Measurements from ENCODE around the gene HERC4. TPM values are rescaled to one million over a fixed set of nuclear protein-coding genes. Genes with fewer than 3 reads are reported as not detected.

The HERC4 gene
- total RNA-seq, 3 donors from 2014 or later = 43.2 to 81.4 (median 66.2) TPM

DNA sequence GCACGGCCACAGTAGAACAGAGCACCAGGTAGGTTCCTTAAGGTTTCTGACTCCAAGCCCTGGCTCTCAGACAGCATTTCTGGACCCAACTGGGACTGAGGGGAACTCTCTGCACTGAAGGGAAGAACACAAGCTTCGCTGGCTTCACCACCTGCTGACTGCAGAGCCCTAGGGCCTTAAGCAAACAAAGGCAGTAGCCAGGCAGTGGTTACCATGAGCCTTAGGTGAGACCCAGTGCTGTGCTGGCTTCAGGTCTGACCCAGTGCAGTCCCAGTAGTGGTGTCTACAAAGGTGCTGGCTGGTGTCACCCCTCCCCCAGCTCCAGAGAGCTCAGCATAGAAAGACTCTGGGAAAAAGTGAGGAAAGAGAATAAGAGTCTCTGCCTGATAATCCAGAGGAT is 131.2 kb downstream of the HERC4 start:
- Histone ChIP-seq H3K4me1 (no peaks in the 10 kb centered on the region), H3K27ac (no peak overlapping the region), H3K4me3 (no peak overlapping the region), H3K9me3 (no peaks in the 10 kb centered on the region), H3K27me3 (no peaks in the 10 kb centered on the region), H3K36me3 (peaks cover 8% of the 10 kb centered on the region)
- no peak for DNase-seq (ENCODE audit: low spot score in 2 of 2)
- TF ChIP-seq POLR2AphosphoS5 (IDR thresholded peaks at IDR 0.05) = no peak
- TF ChIP-seq, protein P1, sequence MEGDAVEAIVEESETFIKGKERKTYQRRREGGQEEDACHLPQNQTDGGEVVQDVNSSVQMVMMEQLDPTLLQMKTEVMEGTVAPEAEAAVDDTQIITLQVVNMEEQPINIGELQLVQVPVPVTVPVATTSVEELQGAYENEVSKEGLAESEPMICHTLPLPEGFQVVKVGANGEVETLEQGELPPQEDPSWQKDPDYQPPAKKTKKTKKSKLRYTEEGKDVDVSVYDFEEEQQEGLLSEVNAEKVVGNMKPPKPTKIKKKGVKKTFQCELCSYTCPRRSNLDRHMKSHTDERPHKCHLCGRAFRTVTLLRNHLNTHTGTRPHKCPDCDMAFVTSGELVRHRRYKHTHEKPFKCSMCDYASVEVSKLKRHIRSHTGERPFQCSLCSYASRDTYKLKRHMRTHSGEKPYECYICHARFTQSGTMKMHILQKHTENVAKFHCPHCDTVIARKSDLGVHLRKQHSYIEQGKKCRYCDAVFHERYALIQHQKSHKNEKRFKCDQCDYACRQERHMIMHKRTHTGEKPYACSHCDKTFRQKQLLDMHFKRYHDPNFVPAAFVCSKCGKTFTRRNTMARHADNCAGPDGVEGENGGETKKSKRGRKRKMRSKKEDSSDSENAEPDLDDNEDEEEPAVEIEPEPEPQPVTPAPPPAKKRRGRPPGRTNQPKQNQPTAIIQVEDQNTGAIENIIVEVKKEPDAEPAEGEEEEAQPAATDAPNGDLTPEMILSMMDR (IDR thresholded peaks at IDR 0.05) = no peak
- TF ChIP-seq POLR2A (IDR thresholded peaks at IDR 0.05) = no peak
- intact Hi-C loops (cut with DNase I; ENCODE audit: low total_unique reads) = no loop called here

DNA sequence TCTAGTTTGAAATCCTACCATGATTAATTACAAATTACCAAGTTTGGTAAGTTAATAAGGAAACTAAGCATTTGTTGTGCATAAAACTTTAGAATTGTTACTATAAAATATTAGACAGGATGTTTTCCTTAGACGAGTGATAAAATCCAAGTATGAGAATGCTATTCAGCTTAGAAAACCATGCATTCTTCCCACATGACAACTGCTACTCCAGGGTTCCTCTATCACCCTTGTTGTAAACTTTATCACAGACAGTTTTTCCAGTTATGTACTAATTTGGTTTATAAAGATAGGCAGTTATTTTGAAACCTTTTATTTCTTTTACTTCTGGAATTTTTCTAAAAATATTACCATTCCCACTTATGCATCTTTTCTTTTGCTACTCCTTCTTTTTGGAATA is 138.7 kb downstream of the HERC4 start:
- Histone ChIP-seq H3K27me3 (no peaks in the 10 kb centered on the region), H3K36me3 (no peaks in the 10 kb centered on the region), H3K4me3 (no peak overlapping the region), H3K4me1 (no peaks in the 10 kb centered on the region), H3K9me3 (no peaks in the 10 kb centered on the region), H3K27ac (no peak overlapping the region)
- no peak for DNase-seq (ENCODE audit: low spot score in 2 of 2)
- TF ChIP-seq POLR2A (IDR thresholded peaks at IDR 0.05) (no peak), POLR2AphosphoS5 (IDR thresholded peaks at IDR 0.05) (no peak)
- TF ChIP-seq, protein P1 (IDR thresholded peaks at IDR 0.05) = no peak
- intact Hi-C loops (cut with DNase I; ENCODE audit: low total_unique reads) = no loop called here

DNA sequence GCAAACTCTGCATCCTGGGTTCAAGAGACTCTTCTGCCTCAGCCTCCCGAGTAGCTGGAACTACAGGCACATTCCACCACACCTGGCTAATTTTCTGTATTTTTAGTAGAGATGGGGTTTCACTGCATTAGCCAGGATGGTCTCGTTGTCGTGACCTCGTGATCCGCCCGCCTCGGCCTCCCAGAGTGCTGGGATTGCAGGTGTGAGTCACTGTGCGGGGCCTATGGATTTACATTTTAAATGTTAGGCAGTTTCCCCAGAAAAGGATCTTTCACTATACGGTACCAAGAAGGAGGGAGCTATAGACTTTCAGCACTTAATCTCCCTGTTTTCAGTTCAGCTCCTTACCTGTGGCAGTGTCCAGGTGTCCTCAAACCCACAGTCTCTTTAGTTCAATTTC is 139.9 kb downstream of the HERC4 start:
- no peak for DNase-seq (ENCODE audit: low spot score in 2 of 2)
- Histone ChIP-seq H3K9me3 (no peaks in the 10 kb centered on the region), H3K4me3 (no peak overlapping the region), H3K4me1 (no peaks in the 10 kb centered on the region), H3K27me3 (no peaks in the 10 kb centered on the region), H3K36me3 (no peaks in the 10 kb centered on the region), H3K27ac (no peak overlapping the region)
- TF ChIP-seq POLR2AphosphoS5 (IDR thresholded peaks at IDR 0.05) = no peak
- intact Hi-C loops (cut with DNase I; ENCODE audit: low total_unique reads) = no loop called here

DNA sequence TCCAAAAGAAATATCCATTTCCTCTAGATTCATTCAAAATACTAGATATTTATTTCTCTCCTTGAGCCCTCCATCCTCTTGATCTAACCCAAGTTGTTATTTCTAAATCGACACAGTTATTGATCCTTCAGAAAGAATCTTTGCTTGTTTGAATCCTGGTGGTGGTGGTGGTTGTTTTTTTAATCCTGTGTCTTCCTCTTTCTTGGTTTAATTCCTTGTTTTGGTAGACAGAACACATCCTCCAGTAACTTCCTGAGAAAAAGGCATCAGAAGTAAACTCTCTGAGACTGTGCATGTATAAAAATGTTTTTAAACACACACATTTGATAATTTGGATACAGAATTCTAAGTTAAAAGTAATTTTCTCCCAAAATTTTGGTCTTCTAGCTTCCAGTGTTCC is 140.7 kb downstream of the HERC4 start:
- Histone ChIP-seq H3K9me3 (no peaks in the 10 kb centered on the region), H3K4me3 (no peak overlapping the region), H3K27me3 (no peaks in the 10 kb centered on the region), H3K4me1 (no peaks in the 10 kb centered on the region), H3K27ac (no peak overlapping the region), H3K36me3 (no peaks in the 10 kb centered on the region)
- DNase-seq (ENCODE audit: low spot score in 2 of 2) = no peak
- intact Hi-C loops (cut with DNase I; ENCODE audit: low total_unique reads) = no loop called here
- TF ChIP-seq POLR2A (IDR thresholded peaks at IDR 0.05) = no peak
- TF ChIP-seq, protein P1 (IDR thresholded peaks at IDR 0.05) = no peak
- TF ChIP-seq POLR2AphosphoS5 (IDR thresholded peaks at IDR 0.05) = no peak

DNA sequence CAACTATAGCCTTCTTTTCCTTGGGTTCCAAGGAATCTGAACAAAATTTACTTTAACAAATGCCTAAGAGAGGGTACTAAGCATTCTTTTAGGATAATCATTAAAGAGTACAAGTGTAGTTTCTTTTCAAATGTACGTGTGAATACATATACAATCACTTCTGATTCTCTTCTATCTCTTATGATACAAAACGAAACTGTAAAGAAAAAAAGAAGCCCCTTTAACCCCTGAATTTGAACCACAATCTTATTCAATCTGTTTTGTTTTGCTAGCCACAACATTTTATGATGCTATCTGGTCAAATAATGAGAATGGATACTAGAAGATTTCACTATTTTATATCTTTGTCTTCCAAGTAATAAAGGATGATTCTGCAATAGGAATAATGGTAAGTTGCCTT is 141.9 kb downstream of the HERC4 start:
- H3K36me3 ChIP-seq = no peaks in the 10 kb centered on the region

More for the DNA sequence above, 141.9 kb downstream of the HERC4 start:
- H3K27me3 ChIP-seq = no peaks in the 10 kb centered on the region
- H3K27ac ChIP-seq = no peak overlapping the region
- no peaks in the 10 kb centered on the region for H3K9me3 ChIP-seq
- intact Hi-C loops (cut with DNase I; ENCODE audit: low total_unique reads) = no loop called here
- no peak overlapping the region for H3K4me3 ChIP-seq
- H3K4me1 ChIP-seq = no peaks in the 10 kb centered on the region
- DNase-seq (ENCODE audit: low spot score in 2 of 2) = no peak
- TF ChIP-seq POLR2AphosphoS5 (IDR thresholded peaks at IDR 0.05) (no peak), POLR2A (IDR thresholded peaks at IDR 0.05) (no peak)
- TF ChIP-seq, protein P1 (IDR thresholded peaks at IDR 0.05) = no peak

Data from breast epithelium (tissue), 4 donors.